ENCODE data around the gene KPNA2.
"Not testable (repeated sequence)": the region's sequence is repeated elsewhere in the genome, so short reads cannot be mapped to it uniquely, and the experiment has no call there.

Gene KPNA2

GRCh38 chr17:68047153-68047846 is 11.8 kb downstream of the KPNA2 start:
- peaks cover 30% of the 10 kb centered on the region for H3K36me3 Mint-ChIP-seq
- H3K9me3 Mint-ChIP-seq, result no peaks in the 10 kb centered on the region
- H3K27me3 Mint-ChIP-seq, result no peaks in the 10 kb centered on the region
- no peak for ATAC-seq
- peaks cover 8% of the 10 kb centered on the region for H3K4me1 Mint-ChIP-seq
- H3K27ac Mint-ChIP-seq, result no peak overlapping the region
- no peak overlapping the region for H3K4me3 Mint-ChIP-seq

GRCh38 chr17:68047890-68048542 is 12.5 kb downstream of the KPNA2 start:
- H3K27me3 Mint-ChIP-seq, H3K27ac Mint-ChIP-seq, ATAC-seq, H3K4me3 Mint-ChIP-seq, H3K9me3 Mint-ChIP-seq, H3K4me1 Mint-ChIP-seq: not testable (repeated sequence)
- H3K36me3 Mint-ChIP-seq, result peaks cover 25% of the 10 kb centered on the region

GRCh38 chr17:68048996-68049395 is 13.5 kb downstream of the KPNA2 start:
- no peak overlapping the region for H3K4me3 Mint-ChIP-seq
- H3K27ac Mint-ChIP-seq, result no peak overlapping the region
- peaks cover 8% of the 10 kb centered on the region for H3K4me1 Mint-ChIP-seq
- no peaks in the 10 kb centered on the region for H3K9me3 Mint-ChIP-seq
- peaks cover 16% of the 10 kb centered on the region for H3K36me3 Mint-ChIP-seq
- no peak for ATAC-seq
- H3K27me3 Mint-ChIP-seq, result no peaks in the 10 kb centered on the region

DNA sequence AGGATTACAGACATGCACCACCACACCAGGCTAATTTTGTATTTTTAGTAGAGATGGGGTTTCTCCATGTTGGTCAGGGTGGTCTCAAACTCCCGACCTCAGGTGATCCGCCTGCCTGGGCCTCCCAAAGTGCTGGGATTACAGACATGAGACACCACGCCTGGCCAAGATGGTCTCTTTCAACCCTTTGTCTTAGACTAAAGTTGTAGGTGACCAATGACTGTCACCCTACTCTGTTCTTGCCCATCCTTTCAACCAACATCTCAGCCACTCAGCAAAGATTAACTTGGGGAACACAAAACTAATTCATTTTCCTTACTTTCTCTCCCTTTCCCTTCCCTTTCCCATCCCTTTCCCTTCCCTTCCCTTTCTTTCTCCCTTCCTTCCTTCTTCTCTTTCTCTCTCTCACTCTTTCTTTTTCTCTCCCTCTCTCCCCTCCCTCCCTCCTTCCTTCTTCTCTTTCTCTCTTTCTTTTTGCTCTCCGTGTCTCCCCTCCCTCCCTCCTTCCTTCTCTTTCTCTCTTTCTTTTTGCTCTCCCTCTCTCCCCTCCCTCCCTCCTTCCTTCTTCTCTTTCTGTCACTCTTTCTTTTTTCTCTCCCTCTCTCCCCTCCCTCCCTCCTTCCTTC is 14.4 kb downstream of the KPNA2 start:
- ATAC-seq, H3K27me3 Mint-ChIP-seq, H3K4me3 Mint-ChIP-seq, H3K27ac Mint-ChIP-seq, H3K9me3 Mint-ChIP-seq, H3K4me1 Mint-ChIP-seq: not testable (repeated sequence)
- H3K36me3 Mint-ChIP-seq, result peaks cover 10% of the 10 kb centered on the region

DNA sequence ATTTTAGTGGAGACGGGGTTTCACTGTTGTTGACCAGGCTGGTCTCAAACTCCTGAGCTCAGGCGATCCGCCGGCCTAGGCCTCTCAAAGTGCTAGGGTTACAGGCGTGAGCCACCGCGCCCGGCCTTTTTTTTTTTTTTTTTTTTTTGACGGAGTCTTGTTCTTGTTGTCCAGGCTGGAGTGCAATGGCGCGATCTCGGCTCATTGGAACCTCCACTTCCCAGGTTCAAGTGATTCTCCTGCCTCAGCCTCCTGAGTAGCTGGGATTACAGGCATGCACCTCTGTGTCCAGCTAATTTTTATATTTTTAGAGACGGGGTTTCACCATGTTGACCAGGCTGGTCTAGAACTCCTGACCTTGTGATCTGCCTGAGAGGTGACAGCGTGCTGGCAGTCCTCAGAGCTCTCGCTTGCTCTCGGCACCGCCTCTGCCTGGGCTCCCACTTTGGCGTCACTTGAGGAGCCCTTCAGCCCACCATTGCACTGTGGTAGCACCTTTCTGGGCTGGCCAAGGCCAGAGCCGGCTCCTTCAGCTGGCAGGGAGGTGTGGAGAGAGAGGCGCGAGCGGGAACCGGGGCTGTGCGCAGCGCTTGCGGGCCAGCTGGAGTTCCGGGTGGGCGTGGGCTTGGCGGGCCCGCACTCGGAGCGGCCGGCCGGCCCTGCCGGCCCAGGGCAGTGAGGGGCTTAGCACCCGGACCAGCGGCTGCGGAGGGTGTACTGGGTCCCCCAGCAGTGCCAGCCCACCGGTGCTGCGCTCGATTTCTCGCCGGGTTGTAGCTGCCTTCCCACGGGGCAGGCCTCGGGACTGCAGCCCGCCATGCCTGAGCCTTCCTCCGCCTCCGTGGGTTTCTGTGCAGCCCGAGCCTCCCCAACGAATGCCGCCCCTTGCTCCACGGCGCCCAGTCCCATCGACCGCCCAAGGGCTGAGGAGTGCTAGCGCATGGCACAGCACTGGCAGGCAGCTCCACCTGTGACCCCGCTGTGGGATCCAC is 16.1 kb downstream of the KPNA2 start:
- not testable (repeated sequence) for H3K9me3 Mint-ChIP-seq

GRCh38 chr17:68052810-68053209 is 17.3 kb downstream of the KPNA2 start:
- H3K4me1 Mint-ChIP-seq, result peaks cover 15% of the 10 kb centered on the region
- no peaks in the 10 kb centered on the region for H3K9me3 Mint-ChIP-seq
- no peak for ATAC-seq
- no peak overlapping the region for H3K27ac Mint-ChIP-seq
- no peaks in the 10 kb centered on the region for H3K27me3 Mint-ChIP-seq
- no peaks in the 10 kb centered on the region for H3K36me3 Mint-ChIP-seq
- no peak overlapping the region for H3K4me3 Mint-ChIP-seq

More for the DNA sequence above, 16.1 kb downstream of the KPNA2 start:
- not testable (repeated sequence) for H3K4me3 Mint-ChIP-seq, ATAC-seq, H3K4me1 Mint-ChIP-seq, H3K36me3 Mint-ChIP-seq, H3K27ac Mint-ChIP-seq, H3K27me3 Mint-ChIP-seq

- H3K36me3 Mint-ChIP-seq, result no peaks in the 10 kb centered on the region
- no peak overlapping the region for H3K4me3 Mint-ChIP-seq
- no peaks in the 10 kb centered on the region for H3K27me3 Mint-ChIP-seq
- ATAC-seq, result no peak
- no peaks in the 10 kb centered on the region for H3K9me3 Mint-ChIP-seq
- no peak overlapping the region for H3K27ac Mint-ChIP-seq
- H3K4me1 Mint-ChIP-seq, result peaks cover 16% of the 10 kb centered on the region
Measured at GRCh38 chr17:68053231-68054013, 17.9 kb downstream of the KPNA2 start.

- Mint-ChIP-seq H3K27ac (no peak overlapping the region), H3K4me1 (peaks cover 16% of the 10 kb centered on the region), H3K9me3 (no peaks in the 10 kb centered on the region), H3K36me3 (no peaks in the 10 kb centered on the region), H3K27me3 (no peaks in the 10 kb centered on the region), H3K4me3 (no peak overlapping the region)
- ATAC-seq, result no peak
Measured at GRCh38 chr17:68054296-68054900, 18.9 kb downstream of the KPNA2 start.

DNA sequence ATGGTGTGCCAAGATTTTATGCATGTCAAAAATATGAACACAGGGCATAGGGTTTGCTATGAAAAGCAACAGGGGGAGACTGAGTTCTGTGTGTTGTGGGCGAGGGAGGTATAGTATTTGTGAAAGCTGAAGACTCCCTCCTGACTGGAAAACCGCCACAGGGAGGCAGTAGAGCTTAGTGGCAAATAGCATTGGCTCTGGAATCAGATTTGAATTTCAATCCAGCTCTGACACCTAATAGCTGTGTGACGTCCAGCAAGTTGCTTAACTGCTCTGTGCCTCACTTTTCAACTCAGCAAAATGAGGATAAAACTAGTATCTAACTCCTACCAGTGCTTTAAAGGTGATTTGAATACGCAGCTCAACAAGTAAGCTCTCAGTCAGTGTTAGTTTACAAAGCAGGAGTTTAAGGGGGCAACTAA is 22.0 kb downstream of the KPNA2 start:
- H3K4me1 Mint-ChIP-seq, result peaks cover 8% of the 10 kb centered on the region
- no peak overlapping the region for H3K4me3 Mint-ChIP-seq
- H3K27ac Mint-ChIP-seq, result no peak overlapping the region
- H3K36me3 Mint-ChIP-seq, result no peaks in the 10 kb centered on the region
- ATAC-seq, result peak; percentile 52
- no peaks in the 10 kb centered on the region for H3K9me3 Mint-ChIP-seq
- no peaks in the 10 kb centered on the region for H3K27me3 Mint-ChIP-seq

DNA sequence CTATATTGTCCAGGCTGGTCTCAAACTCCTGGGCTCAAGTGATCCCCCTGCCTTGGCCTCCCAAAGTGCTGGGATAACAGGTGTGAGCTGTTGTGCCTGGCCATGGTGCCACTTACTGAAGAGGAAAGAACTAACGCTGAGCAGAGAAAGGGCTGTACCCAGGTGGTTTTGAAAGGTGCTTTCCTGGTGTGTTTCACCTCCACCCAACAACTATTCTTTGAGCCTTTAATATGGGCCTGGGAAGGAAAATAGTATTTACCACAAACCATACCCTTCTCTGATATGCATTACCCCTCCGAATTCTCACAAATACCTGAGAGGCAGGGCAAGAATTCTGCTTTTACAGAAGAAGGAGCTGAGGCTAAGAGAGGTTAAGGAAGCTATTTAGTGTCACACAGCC is 24.8 kb downstream of the KPNA2 start:
- Mint-ChIP-seq H3K27ac (no peak overlapping the region), H3K36me3 (no peaks in the 10 kb centered on the region), H3K9me3 (no peaks in the 10 kb centered on the region), H3K27me3 (no peaks in the 10 kb centered on the region), H3K4me1 (peaks cover 8% of the 10 kb centered on the region), H3K4me3 (no peak overlapping the region)
- ATAC-seq, result peak; percentile 58

- H3K36me3 Mint-ChIP-seq, result no peaks in the 10 kb centered on the region
- H3K4me3 Mint-ChIP-seq, result no peak overlapping the region
- peaks cover 8% of the 10 kb centered on the region for H3K4me1 Mint-ChIP-seq
- no peaks in the 10 kb centered on the region for H3K9me3 Mint-ChIP-seq
- no peak overlapping the region for H3K27ac Mint-ChIP-seq
- peak; percentile 60 for ATAC-seq
- H3K27me3 Mint-ChIP-seq, result no peaks in the 10 kb centered on the region
Measured at GRCh38 chr17:68061512-68062313, 26.2 kb downstream of the KPNA2 start.

GRCh38 chr17:68065366-68065765 is 29.8 kb downstream of the KPNA2 start:
- not testable (repeated sequence) for H3K36me3 Mint-ChIP-seq, H3K4me1 Mint-ChIP-seq, H3K27me3 Mint-ChIP-seq, ATAC-seq, H3K27ac Mint-ChIP-seq, H3K4me3 Mint-ChIP-seq, H3K9me3 Mint-ChIP-seq

- H3K27ac Mint-ChIP-seq, H3K36me3 Mint-ChIP-seq, H3K4me1 Mint-ChIP-seq, H3K9me3 Mint-ChIP-seq, H3K4me3 Mint-ChIP-seq, H3K27me3 Mint-ChIP-seq, ATAC-seq: not testable (repeated sequence)
Measured at GRCh38 chr17:68068512-68068911, 33.0 kb downstream of the KPNA2 start.

All from stimulated activated memory B cell treated with anti-CD40 and anti-IgM and Interleukin-4, amounts not matched to agents 10 μg/mL and 1 μg/mL and 100 μg/mL, for 72 hours (primary cell).